Activated naive CD4-positive, alpha-beta T cell treated with anti-CD3 and anti-CD28 coated beads, Interleukin-2, amount 10 ng/mL, durations not matched to agents 7 days and 5 days (primary cell): ENCODE data around the gene TASOR2.
A peak's percentile ranks its signal among the peaks of the same experiment; 100 is the strongest.

Source experiments
- CTCF ChIA-PET: fragments of 350-600 bp; sonication (Branson Sonifier 250); formaldehyde crosslinking; loops from one replicate; lab custom pipeline; 2021; ENCODE audit warnings: antibody characterized with exemption; lab: Charles Lee
- DNase-seq: peaks from one replicate; pipeline ENCODE4 v3.0.0-alpha.2; 2020
- H3K27ac Mint-ChIP-seq: one replicate; pipeline ENCODE4 v1.8.0; 2021; ENCODE audit warnings: mild to moderate bottlenecking, moderate library complexity, mixed read lengths
- H3K27me3 Mint-ChIP-seq: one replicate; pipeline ENCODE4 v1.8.0; 2021; ENCODE audit warnings: mild to moderate bottlenecking, mixed read lengths
- H3K36me3 Mint-ChIP-seq: one replicate; pipeline ENCODE4 v1.8.0; 2021; ENCODE audit warnings: mixed read lengths
- H3K4me1 Mint-ChIP-seq: one replicate; pipeline ENCODE4 v1.8.0; 2021; ENCODE audit warnings: mixed read lengths
- H3K4me3 Mint-ChIP-seq: one replicate; pipeline ENCODE4 v1.8.0; 2021; ENCODE audit warnings: mild to moderate bottlenecking, moderate library complexity, mixed read lengths
- H3K9me3 Mint-ChIP-seq: one replicate; pipeline ENCODE4 v1.8.0; 2021; ENCODE audit warnings: mixed read lengths

TASOR2 gene

DNA sequence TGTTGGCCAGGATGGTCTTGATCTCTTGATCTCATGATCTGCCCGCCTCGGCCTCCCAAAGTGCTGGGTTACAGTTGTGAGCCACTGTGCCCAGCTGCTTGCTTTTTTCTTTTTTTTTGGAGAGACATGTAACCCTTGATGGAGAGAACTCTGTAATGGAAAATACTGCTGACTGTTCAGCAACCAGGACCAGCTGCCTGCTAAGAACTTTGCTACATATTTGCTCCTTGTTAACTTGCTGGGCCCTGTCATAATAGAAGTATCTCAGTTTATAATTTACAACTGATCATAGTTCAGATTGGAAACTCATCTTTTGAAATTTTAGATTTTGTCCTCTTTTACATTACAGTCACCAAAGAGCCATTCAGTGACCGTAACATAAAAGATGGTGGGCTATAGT lies 34.9 kb downstream of the TASOR2 start:
- CTCF ChIA-PET = no interaction called here
- Mint-ChIP-seq H3K27me3 (no peaks in the 10 kb centered on the region), H3K4me1 (peaks cover 3% of the 10 kb centered on the region), H3K27ac (no peak overlapping the region), H3K36me3 (peaks cover 26% of the 10 kb centered on the region), H3K9me3 (no peaks in the 10 kb centered on the region), H3K4me3 (no peak overlapping the region)
- DNase-seq = no peak

- Mint-ChIP-seq H3K4me1 (peaks cover 3% of the 10 kb centered on the region), H3K9me3 (no peaks in the 10 kb centered on the region), H3K27me3 (no peaks in the 10 kb centered on the region), H3K36me3 (peaks cover 27% of the 10 kb centered on the region), H3K4me3 (no peak overlapping the region), H3K27ac (no peak overlapping the region)
- no peak for DNase-seq
- CTCF ChIA-PET = no interaction called here
Observed at GRCh38 chr10:5720182-5720581, 35.5 kb downstream of the TASOR2 start.

GRCh38 chr10:5723692-5724091 lies 39.1 kb downstream of the TASOR2 start:
- Mint-ChIP-seq H3K27me3 (no peaks in the 10 kb centered on the region), H3K4me3 (no peak overlapping the region), H3K27ac (peak overlapping the region; percentile 4), H3K4me1 (peaks cover 2% of the 10 kb centered on the region), H3K9me3 (no peaks in the 10 kb centered on the region), H3K36me3 (peaks cover 37% of the 10 kb centered on the region)
- no peak for DNase-seq
- CTCF ChIA-PET = no interaction called here

- Mint-ChIP-seq H3K27me3 (no peaks in the 10 kb centered on the region), H3K9me3 (no peaks in the 10 kb centered on the region), H3K27ac (peak overlapping the region; percentile 49), H3K4me1 (peaks cover 15% of the 10 kb centered on the region), H3K4me3 (no peak overlapping the region), H3K36me3 (peaks cover 41% of the 10 kb centered on the region)
- DNase-seq = no peak
- CTCF ChIA-PET = no interaction called here
Observed at GRCh38 chr10:5730766-5731165, 46.1 kb downstream of the TASOR2 start.

- no peak overlapping the region for H3K4me3 Mint-ChIP-seq
- DNase-seq = no peak
- no peaks in the 10 kb centered on the region for H3K9me3 Mint-ChIP-seq
- H3K27ac Mint-ChIP-seq = no peak overlapping the region
- H3K4me1 Mint-ChIP-seq = peaks cover 15% of the 10 kb centered on the region
- peaks cover 38% of the 10 kb centered on the region for H3K36me3 Mint-ChIP-seq
- no peaks in the 10 kb centered on the region for H3K27me3 Mint-ChIP-seq
- CTCF ChIA-PET = no interaction called here
Observed at GRCh38 chr10:5731559-5731958, 46.9 kb downstream of the TASOR2 start.

- no peaks in the 10 kb centered on the region for H3K27me3 Mint-ChIP-seq
- DNase-seq = no peak
- H3K36me3 Mint-ChIP-seq = peaks cover 37% of the 10 kb centered on the region
- H3K27ac Mint-ChIP-seq = no peak overlapping the region
- H3K9me3 Mint-ChIP-seq = no peaks in the 10 kb centered on the region
- peaks cover 15% of the 10 kb centered on the region for H3K4me1 Mint-ChIP-seq
- H3K4me3 Mint-ChIP-seq = no peak overlapping the region
- CTCF ChIA-PET = no interaction called here
Observed at GRCh38 chr10:5732141-5732540, 47.5 kb downstream of the TASOR2 start.
